HCT116 (cell line): ENCODE measurements around the gene ZAP70.

Source experiments
- ATF3 ChIP-seq: IDR thresholded peaks from 2 replicates; pipeline ENCODE4 v1.6.1; 2012
- CTCF ChIP-seq, 3 experiments: fragments of 200-600 bp in 1 of 3; sonication (generic) in 1 of 3; IDR thresholded peaks in 2 of 3; conservative IDR thresholded peaks in 1 of 3; 2 replicates each; pipeline ENCODE4 v1.5.1; 2012 to 2017; ENCODE audit warnings: low read depth in 2 of 3, low read length in 2 of 3, antibody characterized with exemption in 1 of 3, borderline replicate concordance in 1 of 3, control low read depth in 1 of 3, mild to moderate bottlenecking in 1 of 3, mixed read lengths in 1 of 3, mixed run types in 1 of 3, moderate library complexity in 1 of 3; ENCODE audit not compliant: insufficient read depth in 1 of 3
- EGR1 ChIP-seq: IDR thresholded peaks from 2 replicates; pipeline ENCODE4 v1.6.1; 2012; ENCODE audit warnings: low read depth
- EZH2 ChIP-seq: fragments of 200-600 bp; sonication (generic); IDR thresholded peaks from 2 replicates; pipeline ENCODE4 v1.6.1; 2017; ENCODE audit warnings: antibody characterized with exemption, mixed run types
- JUND ChIP-seq: IDR thresholded peaks from 2 replicates; pipeline ENCODE4 v1.6.1; 2012
- POLR2A ChIP-seq: IDR thresholded peaks from 2 replicates; pipeline ENCODE4 v1.7.0; 2011; ENCODE audit warnings: borderline replicate concordance; ENCODE audit not compliant: insufficient read depth, insufficient read length; ENCODE audit errors: extremely low read depth
- RAD21 ChIP-seq: IDR thresholded peaks from 2 replicates; pipeline ENCODE4 v1.6.1; 2012; ENCODE audit warnings: low read depth, mild to moderate bottlenecking
- REST ChIP-seq: IDR thresholded peaks from 2 replicates; pipeline ENCODE4 v1.6.1; 2012; ENCODE audit warnings: low read depth
- SIN3A ChIP-seq: IDR thresholded peaks from 2 replicates; pipeline ENCODE4 v1.6.1; 2012; ENCODE audit warnings: low read depth
- TCF7L2 ChIP-seq: IDR thresholded peaks from 2 replicates; pipeline ENCODE4 v1.7.0; 2011; ENCODE audit warnings: borderline replicate concordance, inconsistent platforms; ENCODE audit not compliant: insufficient read depth, insufficient read length; ENCODE audit errors: extremely low read depth

GRCh38 chr2:97713296-97714083 lies at the start of gene ZAP70:
- TF ChIP-seq RAD21 (no peak), POLR2A (no peak), CTCF (IDR thresholded peaks at IDR 0.05 in 2 of 3, conservative IDR thresholded peaks at IDR 0.05 in 1 of 3; ENCODE audit: borderline replicate concordance in 1 of 3, insufficient read depth in 1 of 3, low read depth in 2 of 3, low read length in 2 of 3) (no peak), REST (no peak), TCF7L2 (no peak), ATF3 (no peak), JUND (no peak), EZH2 (no peak), SIN3A (no peak), EGR1 (no peak)
